ENCODE results near the gene HECA.

DNA sequence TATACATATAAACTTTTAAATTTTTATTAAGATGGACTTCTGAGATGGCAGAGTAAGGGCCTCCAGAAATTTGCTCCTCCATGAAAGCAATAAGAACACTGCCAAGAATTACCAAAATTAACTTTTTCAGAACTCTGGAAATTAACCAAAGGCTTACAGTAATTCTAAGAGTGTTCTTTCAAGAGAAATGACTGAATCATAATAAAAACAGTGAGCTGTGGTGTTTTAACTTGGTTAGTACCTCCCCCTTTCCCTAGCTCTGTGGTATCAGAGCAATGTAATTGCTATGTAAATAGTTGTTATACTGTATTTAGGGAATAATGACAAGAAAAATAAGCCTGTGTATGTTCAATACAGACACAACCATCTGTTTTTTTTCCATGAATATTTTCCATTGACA, 19.0 kb downstream of the HECA start:
- TF ChIP-seq, protein P1, sequence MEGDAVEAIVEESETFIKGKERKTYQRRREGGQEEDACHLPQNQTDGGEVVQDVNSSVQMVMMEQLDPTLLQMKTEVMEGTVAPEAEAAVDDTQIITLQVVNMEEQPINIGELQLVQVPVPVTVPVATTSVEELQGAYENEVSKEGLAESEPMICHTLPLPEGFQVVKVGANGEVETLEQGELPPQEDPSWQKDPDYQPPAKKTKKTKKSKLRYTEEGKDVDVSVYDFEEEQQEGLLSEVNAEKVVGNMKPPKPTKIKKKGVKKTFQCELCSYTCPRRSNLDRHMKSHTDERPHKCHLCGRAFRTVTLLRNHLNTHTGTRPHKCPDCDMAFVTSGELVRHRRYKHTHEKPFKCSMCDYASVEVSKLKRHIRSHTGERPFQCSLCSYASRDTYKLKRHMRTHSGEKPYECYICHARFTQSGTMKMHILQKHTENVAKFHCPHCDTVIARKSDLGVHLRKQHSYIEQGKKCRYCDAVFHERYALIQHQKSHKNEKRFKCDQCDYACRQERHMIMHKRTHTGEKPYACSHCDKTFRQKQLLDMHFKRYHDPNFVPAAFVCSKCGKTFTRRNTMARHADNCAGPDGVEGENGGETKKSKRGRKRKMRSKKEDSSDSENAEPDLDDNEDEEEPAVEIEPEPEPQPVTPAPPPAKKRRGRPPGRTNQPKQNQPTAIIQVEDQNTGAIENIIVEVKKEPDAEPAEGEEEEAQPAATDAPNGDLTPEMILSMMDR (IDR thresholded peaks at IDR 0.05; ENCODE audit: poor library complexity), result no peak
- TF ChIP-seq EZH2 (IDR thresholded peaks at IDR 0.05; ENCODE audit: borderline replicate concordance), result no peak

Measured in hepatocyte (in vitro differentiated cells).